HepG2 (cell line): ENCODE results near the gene ZNF341. TPM values are rescaled to one million over a fixed set of nuclear protein-coding genes. Genes with fewer than 3 reads are reported as not detected.

Experiments used
- CENPX ChIP-seq: sonication (generic); formaldehyde crosslinking; IDR thresholded peaks from 2 replicates; pipeline ENCODE4 v1.9.0; 2021; ENCODE audit warnings: mild to moderate bottlenecking, missing genetic modification reagents, moderate library complexity
- DNMT1 ChIP-seq: sonication (generic); formaldehyde crosslinking; IDR thresholded peaks from 2 replicates; pipeline ENCODE4 v1.5.1; 2020; ENCODE audit warnings: mild to moderate bottlenecking, missing genetic modification reagents
- DPF2 ChIP-seq: sonication (generic); formaldehyde crosslinking; IDR thresholded peaks from 2 replicates; pipeline ENCODE4 v1.4.0; 2020; ENCODE audit warnings: mild to moderate bottlenecking, low read depth, missing genetic modification reagents, borderline replicate concordance
- EP300 ChIP-seq, 3 experiments: sonication (generic) in 1 of 3; formaldehyde crosslinking in 1 of 3; IDR thresholded peaks; 2 replicates each; pipeline versions ENCODE4 v1.5.1 to v1.6.1; 2011 to 2020; ENCODE audit warnings: low read depth in 2 of 3, low read length in 2 of 3, borderline replicate concordance in 1 of 3, improper control_type of control experiment in 1 of 3, mild to moderate bottlenecking in 1 of 3, missing genetic modification reagents in 1 of 3, moderate library complexity in 1 of 3
- FOXO1 ChIP-seq: sonication (generic); formaldehyde crosslinking; IDR thresholded peaks from 2 replicates; pipeline ENCODE4 v1.4.0; 2020; ENCODE audit warnings: missing genetic modification reagents
- HCFC1 ChIP-seq: fragments of 150-350 bp; IDR thresholded peaks from 2 replicates; pipeline ENCODE4 v1.6.1; 2014; ENCODE audit warnings: low read depth, low read length
- NRL ChIP-seq: sonication (generic); formaldehyde crosslinking; IDR thresholded peaks from 2 replicates; pipeline ENCODE4 v1.5.0; 2020; ENCODE audit warnings: missing genetic modification reagents, mild to moderate bottlenecking, moderate library complexity, borderline replicate concordance
- PCBP2 ChIP-seq: fragments of 200-400 bp; formaldehyde crosslinking; optimal IDR thresholded peaks from 2 replicates; pipeline ENCODE3; 2018; ENCODE audit warnings: low read length, low read depth; ENCODE audit not compliant: poor library complexity, severe bottlenecking
- POLR2AphosphoS5 ChIP-seq: IDR thresholded peaks from 2 replicates; pipeline ENCODE4 v1.6.1; 2012; ENCODE audit warnings: low read depth, low read length
- SALL1 ChIP-seq: sonication (generic); formaldehyde crosslinking; IDR thresholded peaks from 2 replicates; pipeline ENCODE4 v1.8.0; 2022; ENCODE audit warnings: mild to moderate bottlenecking, missing genetic modification reagents
- TARDBP ChIP-seq: sonication (generic); formaldehyde crosslinking; IDR thresholded peaks from 2 replicates; pipeline ENCODE4 v1.8.0; 2022; ENCODE audit warnings: mild to moderate bottlenecking, missing genetic modification reagents
- TBP ChIP-seq: sonication (generic); formaldehyde crosslinking; IDR thresholded peaks from 2 replicates; pipeline ENCODE4 v1.5.0; 2020; ENCODE audit warnings: missing genetic modification reagents
- TGIF2 ChIP-seq: IDR thresholded peaks from 2 replicates; pipeline ENCODE4 v1.6.1; 2016; ENCODE audit warnings: control low read depth, missing compliant biosample characterization
- ZBTB7B ChIP-seq: sonication (generic); formaldehyde crosslinking; IDR thresholded peaks from 2 replicates; pipeline ENCODE4 v1.4.0; 2020; ENCODE audit warnings: missing genetic modification reagents
- ZEB1 ChIP-seq: IDR thresholded peaks from 2 replicates; pipeline ENCODE4 v1.6.1; 2012; ENCODE audit warnings: mild to moderate bottlenecking, low read depth, inconsistent platforms; ENCODE audit not compliant: insufficient replicate concordance
- ZFP82 ChIP-seq: sonication (generic); formaldehyde crosslinking; IDR thresholded peaks from 2 replicates; pipeline ENCODE4 v1.5.1; 2020; ENCODE audit warnings: mild to moderate bottlenecking, missing genetic modification reagents, borderline replicate concordance
- ZFP90 ChIP-seq: sonication (generic); formaldehyde crosslinking; IDR thresholded peaks from 2 replicates; pipeline ENCODE4 v1.8.0; 2022; ENCODE audit warnings: missing genetic modification reagents, mild to moderate bottlenecking, inconsistent platforms, borderline replicate concordance
- ZIK1 ChIP-seq: sonication (generic); formaldehyde crosslinking; IDR thresholded peaks from 2 replicates; pipeline ENCODE4 v1.5.0; 2020; ENCODE audit warnings: mild to moderate bottlenecking, low read depth, missing genetic modification reagents, borderline replicate concordance
- ZNF138 ChIP-seq: sonication (generic); formaldehyde crosslinking; IDR thresholded peaks from 2 replicates; pipeline ENCODE4 v1.5.0; 2020; ENCODE audit warnings: mild to moderate bottlenecking, low read depth, missing genetic modification reagents
- ZNF225 ChIP-seq: sonication (generic); formaldehyde crosslinking; IDR thresholded peaks from 2 replicates; pipeline ENCODE4 v1.4.0; 2020; ENCODE audit warnings: mild to moderate bottlenecking, missing genetic modification reagents
- ZNF333 ChIP-seq: sonication (generic); formaldehyde crosslinking; IDR thresholded peaks from 2 replicates; pipeline ENCODE4 v1.4.0; 2020; ENCODE audit warnings: mild to moderate bottlenecking, missing genetic modification reagents, borderline replicate concordance
- ZNF781 ChIP-seq: sonication (generic); formaldehyde crosslinking; IDR thresholded peaks from 2 replicates; pipeline ENCODE4 v1.5.1; 2020; ENCODE audit warnings: borderline replicate concordance, mild to moderate bottlenecking, missing genetic modification reagents; ENCODE audit errors: not compliant biosample characterization
- polyA plus RNA-seq, 8 experiments: library from polyadenylated mRNA; depleted of rRNA in 3 of 8; stranded (reverse) in 7 of 8; unstranded in 1 of 8; fragments of >200 nt; fragmentation: Illumina TruSeq in 4 of 8; extraction: Trizol in 4 of 8; gene quantifications; 2 replicates each; pipeline versions ENCODE4 v1.2.1 to v1.2.3, GENCODE V29; 2011 to 2016; ENCODE audit warnings: low read depth in 4 of 8, missing spikeins in 1 of 8, mixed read lengths in 1 of 8; ENCODE audit not compliant: insufficient read depth in 1 of 8
- total RNA-seq, 5 experiments: library from RNA; depleted of rRNA; stranded (reverse); fragments of >200 nt; fragmentation: Illumina TruSeq; extraction: Trizol; gene quantifications; 2 replicates each; pipeline ENCODE4 v1.2.3, GENCODE V29; 2016; ENCODE audit warnings: low read depth in 1 of 5
- TF ChIP-seq, protein P1 (sequence below): sonication (generic); formaldehyde crosslinking; IDR thresholded peaks from 2 replicates; pipeline ENCODE4 v1.5.0; 2020; ENCODE audit warnings: mild to moderate bottlenecking, missing genetic modification reagents
- TF ChIP-seq, protein P2 (sequence below): sonication (generic); formaldehyde crosslinking; IDR thresholded peaks from 2 replicates; pipeline ENCODE4 v1.5.0; 2020; ENCODE audit warnings: mild to moderate bottlenecking, missing genetic modification reagents, borderline replicate concordance

The ZNF341 gene
- total and polyA plus RNA-seq, 2 of the 13 experiments (the other 11 are each of a cell fraction or from before 2014, with no cell fraction given): 1.1 to 2.2 TPM

DNA sequence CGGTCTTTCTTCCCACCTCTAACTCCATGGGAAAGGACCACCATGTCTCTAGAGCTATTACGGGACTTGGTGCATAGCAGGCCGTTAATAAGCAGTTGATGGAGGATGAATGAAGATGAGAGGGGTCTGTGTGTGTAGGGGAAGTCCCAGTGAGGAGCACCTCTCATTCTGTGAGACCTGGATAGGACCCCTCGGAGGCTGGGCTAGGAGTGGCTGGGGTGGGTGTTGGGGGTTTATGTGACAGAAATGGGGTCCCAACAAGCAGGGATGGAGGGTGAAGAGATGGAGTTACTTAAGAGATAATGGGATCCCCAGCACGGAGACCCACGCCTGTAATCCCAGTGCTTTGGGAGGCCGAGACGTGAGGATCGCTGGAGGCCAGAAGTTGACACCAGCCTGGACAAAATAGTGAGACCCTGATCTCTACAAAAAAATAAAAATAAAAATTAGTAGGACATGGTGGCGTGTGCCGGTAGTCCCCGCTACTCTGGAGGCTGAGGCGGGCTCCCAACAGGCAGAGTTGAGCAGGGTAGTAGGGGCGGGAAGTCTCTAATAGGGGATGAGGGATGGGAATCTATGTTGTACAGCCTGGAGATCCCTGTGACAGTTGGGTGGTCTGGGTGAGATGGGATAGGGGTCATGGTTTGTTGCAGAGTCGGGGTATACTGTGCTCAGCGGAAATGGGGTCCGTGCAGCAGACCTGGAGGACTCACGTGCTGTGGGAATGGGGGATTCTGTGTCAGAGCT, 677 bp upstream of the ZNF341 start (continued):
- TF ChIP-seq TBP (CRISPR knock-in tag) (no peak), HCFC1 (no peak), ZNF781 (CRISPR knock-in tag) (no peak), PCBP2 (peak; percentile 82), ZIK1 (CRISPR knock-in tag) (no peak), ZFP90 (CRISPR knock-in tag) (no peak), DPF2 (no peak), EP300 (IDR thresholded peaks at IDR 0.05; ENCODE audit: low read depth in 2 of 2, low read length in 2 of 2) (no peak), EP300 (CRISPR knock-in tag; IDR thresholded peaks at IDR 0.05; ENCODE audit: borderline replicate concordance) (0 out of 2 replicates have a peak, but pooled peaks have one; percentile 8), POLR2AphosphoS5 (no peak), DNMT1 (CRISPR knock-in tag) (no peak), ZNF138 (CRISPR knock-in tag) (no peak), FOXO1 (CRISPR knock-in tag) (no peak), ZBTB7B (CRISPR knock-in tag) (no peak), TGIF2 (0 out of 2 replicates have a peak, but pooled peaks have one; percentile 4), ZFP82 (CRISPR knock-in tag) (0 out of 2 replicates have a peak, but pooled peaks have one; percentile 22), ZNF225 (CRISPR knock-in tag) (no peak; the same call in 1 of the 2 replicates), ZNF333 (CRISPR knock-in tag) (0 out of 2 replicates have a peak, but pooled peaks have one; percentile 65), ZEB1 (peak; percentile 13), CENPX (CRISPR knock-in tag) (no peak), NRL (CRISPR knock-in tag) (0 out of 2 replicates have a peak, but pooled peaks have one; percentile 57), SALL1 (CRISPR knock-in tag) (no peak), TARDBP (CRISPR knock-in tag) (no peak)
- TF ChIP-seq, protein P1, sequence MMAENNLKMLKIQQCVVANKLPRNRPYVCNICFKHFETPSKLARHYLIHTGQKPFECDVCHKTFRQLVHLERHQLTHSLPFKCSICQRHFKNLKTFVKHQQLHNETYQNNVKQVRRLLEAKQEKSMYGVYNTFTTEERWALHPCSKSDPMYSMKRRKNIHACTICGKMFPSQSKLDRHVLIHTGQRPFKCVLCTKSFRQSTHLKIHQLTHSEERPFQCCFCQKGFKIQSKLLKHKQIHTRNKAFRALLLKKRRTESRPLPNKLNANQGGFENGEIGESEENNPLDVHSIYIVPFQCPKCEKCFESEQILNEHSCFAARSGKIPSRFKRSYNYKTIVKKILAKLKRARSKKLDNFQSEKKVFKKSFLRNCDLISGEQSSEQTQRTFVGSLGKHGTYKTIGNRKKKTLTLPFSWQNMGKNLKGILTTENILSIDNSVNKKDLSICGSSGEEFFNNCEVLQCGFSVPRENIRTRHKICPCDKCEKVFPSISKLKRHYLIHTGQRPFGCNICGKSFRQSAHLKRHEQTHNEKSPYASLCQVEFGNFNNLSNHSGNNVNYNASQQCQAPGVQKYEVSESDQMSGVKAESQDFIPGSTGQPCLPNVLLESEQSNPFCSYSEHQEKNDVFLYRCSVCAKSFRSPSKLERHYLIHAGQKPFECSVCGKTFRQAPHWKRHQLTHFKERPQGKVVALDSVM (CRISPR knock-in tag): peak; percentile 76
- TF ChIP-seq, protein P2, sequence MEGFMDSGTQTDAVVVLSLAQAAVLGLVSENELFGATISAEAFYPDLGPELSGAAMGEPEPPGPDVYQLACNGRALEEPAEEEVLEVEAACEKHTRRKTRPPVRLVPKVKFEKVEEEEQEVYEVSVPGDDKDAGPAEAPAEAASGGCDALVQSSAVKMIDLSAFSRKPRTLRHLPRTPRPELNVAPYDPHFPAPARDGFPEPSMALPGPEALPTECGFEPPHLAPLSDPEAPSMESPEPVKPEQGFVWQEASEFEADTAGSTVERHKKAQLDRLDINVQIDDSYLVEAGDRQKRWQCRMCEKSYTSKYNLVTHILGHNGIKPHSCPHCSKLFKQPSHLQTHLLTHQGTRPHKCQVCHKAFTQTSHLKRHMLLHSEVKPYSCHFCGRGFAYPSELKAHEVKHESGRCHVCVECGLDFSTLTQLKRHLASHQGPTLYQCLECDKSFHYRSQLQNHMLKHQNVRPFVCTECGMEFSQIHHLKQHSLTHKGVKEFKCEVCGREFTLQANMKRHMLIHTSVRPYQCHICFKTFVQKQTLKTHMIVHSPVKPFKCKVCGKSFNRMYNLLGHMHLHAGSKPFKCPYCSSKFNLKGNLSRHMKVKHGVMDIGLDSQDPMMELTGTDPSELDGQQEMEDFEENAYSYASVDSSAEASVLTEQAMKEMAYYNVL (CRISPR knock-in tag): 0 out of 2 replicates have a peak, but pooled peaks have one; percentile 27
